GM21723 (cell line): ENCODE data around the gene PIM3.
"Not testable (repeated sequence)": the region's sequence is repeated elsewhere in the genome, so short reads cannot be mapped to it uniquely, and the experiment has no call there.

Source experiments
- ATAC-seq: cut with Tn5 transposase; IDR thresholded peaks from one replicate; pipeline ENCODE4 v1.9.1; 2021; ENCODE audit warnings: mild to moderate bottlenecking, moderate library complexity; ENCODE audit not compliant: unreplicated experiment

Gene PIM3

GRCh38 chr22:49981799-49982198 lies 21.2 kb downstream of the PIM3 start:
- ATAC-seq: not testable (repeated sequence)

DNA sequence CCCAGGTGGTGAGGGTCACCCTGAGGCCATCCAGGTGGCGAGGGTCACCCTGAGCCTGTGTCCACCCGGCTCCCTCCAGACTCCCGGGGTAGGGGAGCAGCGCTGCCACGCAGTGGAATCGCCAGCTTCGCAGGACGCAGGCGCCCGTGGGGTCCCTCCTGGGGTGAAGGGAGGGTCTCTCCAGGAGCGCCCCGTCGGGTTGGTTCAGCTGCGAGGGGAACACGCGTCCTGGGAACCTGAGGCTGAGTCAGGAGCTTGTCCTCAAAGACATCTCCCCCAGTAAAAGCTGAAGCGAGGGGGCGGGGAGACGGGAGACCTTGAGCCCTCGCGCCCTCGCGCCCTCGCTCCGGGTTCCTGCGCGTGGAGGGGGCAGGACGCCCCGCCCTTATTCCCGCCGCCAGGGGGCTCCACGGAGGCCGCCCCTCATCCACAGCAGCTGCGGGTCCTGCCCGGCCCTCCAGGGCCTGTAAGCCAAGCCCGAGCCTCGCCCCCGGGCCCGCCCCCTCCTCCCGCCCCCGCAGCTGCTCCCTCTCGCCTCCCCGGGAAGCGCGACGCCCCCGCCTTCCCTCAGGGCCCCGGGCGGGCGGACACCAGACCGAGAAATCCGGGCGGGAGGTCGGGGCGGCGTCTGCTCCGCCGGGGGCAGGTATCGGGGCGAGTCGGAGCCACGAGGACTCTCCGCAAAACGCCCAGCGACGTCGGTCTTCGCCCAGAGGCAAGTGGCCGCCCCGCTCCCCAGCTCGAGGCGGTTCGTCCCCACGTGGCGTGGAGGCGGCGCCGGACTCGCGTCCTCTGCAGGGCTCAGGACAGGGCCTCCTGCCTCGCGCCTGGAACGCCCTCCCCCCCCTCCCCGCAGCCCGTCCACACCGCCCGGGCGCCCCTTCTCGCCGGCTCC lies 22.8 kb downstream of the PIM3 start:
- ATAC-seq: no peak

DNA sequence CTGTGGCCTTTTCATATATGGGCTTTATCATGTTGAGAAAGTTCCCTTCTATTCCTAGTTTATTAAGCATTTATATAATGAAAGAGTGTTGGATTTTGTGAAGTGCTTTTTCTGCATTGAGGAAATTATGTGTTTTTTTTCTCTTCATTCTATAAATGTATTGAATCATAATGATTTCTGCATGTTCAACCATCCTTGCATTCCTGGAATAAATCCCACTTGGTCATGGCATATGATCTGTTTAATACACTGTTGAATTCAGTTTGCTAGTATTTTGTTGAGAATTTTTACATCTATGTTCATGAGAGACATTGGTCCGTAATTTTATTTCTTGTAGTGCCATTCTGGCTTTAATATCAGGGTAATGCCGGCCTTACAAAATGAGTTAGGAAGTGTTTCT lies 25.8 kb downstream of the PIM3 start:
- no peak for ATAC-seq

GRCh38 chr22:49989826-49990225 lies 29.3 kb downstream of the PIM3 start:
- ATAC-seq: not testable (repeated sequence)

DNA sequence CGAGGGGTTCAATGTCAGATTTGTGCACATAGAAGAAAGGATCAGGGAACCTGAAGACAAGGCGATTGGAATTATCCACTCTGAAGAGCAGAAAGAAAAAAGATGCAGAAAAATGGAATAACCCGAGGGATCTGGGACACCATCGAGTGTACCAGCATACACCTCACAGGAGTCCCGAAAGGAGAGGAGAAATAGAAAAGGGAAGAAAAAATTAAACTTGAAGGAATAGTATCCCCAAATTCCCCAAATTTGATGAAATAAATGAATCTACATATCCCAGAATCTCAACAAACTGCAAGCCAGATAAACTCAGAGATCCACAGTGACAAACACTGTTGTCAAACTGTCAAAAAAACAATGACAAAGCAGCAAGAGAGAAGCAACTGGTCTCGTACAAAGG lies 30.6 kb downstream of the PIM3 start:
- no peak for ATAC-seq

DNA sequence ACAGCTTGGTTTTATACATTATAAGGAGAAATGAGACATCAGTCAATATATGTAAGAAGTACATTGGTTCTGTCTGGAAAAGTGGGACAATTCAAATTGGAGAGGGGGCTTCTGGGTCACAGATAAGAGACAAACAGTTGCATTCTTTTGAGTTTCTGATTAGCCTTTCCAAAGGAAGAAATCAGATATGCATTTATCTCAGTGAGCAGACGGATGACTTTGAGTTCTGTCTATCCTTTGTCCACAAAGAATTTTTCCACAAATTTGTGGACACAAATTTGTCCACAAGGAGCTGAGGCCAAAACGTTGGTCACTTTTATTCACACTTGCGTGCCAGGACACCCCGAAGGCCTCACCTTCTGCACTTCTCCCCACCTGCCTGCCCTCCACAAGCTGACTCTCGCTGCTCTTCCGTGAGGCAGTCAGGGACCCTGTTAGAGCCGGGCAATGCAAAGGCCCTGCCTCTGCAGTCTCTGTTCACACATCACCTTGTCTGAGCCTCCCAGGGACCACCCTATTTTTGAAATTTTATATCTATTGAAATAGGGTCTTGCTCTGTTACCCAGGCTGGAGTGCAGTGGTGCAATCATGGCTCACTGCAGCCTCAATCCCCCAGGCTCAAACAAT lies 31.4 kb downstream of the PIM3 start:
- no peak for ATAC-seq

DNA sequence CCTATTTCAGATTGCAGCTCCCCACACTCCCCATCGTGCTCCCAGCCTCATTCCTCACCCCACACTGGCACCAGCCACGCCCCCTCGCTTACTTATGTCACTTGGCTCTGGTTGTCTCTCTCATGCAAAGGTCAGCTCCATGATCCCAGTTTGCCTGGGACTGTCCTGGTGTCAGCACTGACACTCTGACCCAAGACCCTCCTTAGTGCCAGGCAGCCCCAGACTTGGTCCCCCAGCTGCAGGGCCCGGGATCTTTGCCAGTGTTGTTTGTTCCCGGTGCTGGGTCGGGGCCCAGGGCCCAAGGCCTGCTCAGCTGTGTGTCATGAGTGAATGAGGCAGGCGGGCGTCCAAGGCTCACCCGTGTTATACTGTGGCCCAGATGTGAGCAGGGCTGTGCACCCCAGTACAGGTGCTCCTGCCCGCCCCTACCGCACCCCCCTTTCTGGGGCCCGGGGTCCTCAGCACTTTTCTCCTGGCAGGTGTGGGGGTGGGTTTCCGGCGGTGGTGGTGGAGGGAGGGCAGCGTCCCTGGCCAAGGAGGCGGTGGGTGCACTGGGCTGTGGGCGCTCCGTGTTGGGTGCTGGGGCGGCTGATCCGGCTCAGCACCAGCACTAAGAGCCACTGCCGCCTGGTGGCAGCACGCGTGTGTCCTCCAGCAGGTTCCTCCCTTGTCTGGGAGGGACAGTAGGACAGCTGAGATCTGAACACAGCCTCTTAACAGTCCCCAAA lies 32.5 kb downstream of the PIM3 start:
- ATAC-seq: no peak

- ATAC-seq: no peak
Observed at GRCh38 chr22:49993649-49994360, 33.2 kb downstream of the PIM3 start.

- ATAC-seq: no peak
Observed at GRCh38 chr22:49994361-49995040, 33.9 kb downstream of the PIM3 start.

DNA sequence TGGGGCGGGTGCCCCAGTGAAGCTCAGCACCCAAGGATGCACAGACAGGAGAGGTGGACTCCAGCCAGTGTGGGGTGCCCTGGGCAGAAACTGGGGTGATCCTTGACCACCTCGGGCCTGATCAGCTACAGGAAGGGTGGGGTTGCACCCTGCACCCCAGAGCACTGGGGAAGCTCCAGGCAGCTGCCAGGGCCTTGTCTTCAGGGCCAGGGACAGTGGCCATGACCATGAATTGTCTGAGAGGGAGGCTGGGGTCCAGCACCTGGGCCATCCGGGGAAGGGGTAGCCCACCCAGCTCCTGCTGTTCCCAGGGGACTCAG lies 34.4 kb downstream of the PIM3 start:
- ATAC-seq: no peak

- no peak for ATAC-seq
Observed at GRCh38 chr22:49995361-49996118, 35.0 kb downstream of the PIM3 start.

DNA sequence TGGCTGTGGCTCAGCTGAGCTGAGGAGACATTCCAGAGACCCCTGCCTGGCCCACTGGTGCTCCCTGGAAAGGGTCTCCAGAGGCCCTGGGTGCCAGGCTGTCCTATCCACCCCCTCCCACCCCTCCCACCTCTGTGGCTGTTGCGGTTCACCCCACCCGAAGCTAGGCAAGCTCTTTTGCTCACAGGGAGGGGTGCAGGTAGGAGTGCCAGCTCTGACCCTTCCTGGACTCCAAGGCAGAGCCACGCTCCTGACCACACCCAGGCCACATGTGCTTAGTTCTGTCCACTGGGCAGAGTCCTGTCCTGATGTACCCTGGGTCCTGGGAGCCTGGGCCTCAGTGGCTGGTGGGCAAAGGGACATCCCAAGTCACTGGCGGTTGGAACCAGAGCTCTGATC lies 35.5 kb downstream of the PIM3 start:
- ATAC-seq: no peak

DNA sequence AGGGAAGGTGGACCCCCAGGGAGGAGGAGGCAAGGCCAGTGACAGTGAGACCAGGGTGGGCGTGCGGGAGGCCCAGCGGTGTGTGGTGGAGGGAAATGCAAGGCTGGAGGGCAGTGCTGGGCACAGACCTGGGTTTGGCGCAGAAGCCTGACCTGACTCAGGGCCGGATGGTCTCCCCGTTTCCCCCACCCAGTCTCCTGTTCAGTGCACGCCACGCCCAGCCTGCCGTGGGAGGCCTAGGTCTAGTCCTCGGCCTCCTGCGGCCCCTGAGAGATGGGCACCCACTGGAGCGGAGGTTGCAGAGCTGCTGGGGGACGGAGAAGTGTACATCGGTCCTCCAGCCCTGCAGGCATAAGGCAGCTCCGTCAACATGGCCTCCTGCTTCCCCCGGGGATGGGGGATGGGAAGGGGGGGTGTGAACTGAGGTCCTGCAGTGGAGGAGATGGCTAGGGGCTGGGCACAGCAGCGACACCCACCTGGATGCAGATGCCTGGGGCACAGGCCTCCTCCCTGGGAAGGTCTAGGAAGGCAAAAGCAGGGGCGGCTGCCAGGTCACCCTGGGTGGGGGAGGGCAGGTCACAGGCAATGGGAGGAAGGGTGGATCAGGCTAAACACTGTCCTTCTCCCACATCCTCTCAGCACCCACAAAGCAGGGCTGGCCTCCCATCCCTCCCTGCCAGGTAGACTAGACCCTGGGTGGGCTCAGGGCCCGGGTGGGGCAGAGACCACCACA lies 36.1 kb downstream of the PIM3 start:
- no peak for ATAC-seq

- ATAC-seq: no peak
Observed at GRCh38 chr22:49997251-49997599, 36.7 kb downstream of the PIM3 start.

GRCh38 chr22:49997932-49998717 lies 37.6 kb downstream of the PIM3 start:
- no peak for ATAC-seq

DNA sequence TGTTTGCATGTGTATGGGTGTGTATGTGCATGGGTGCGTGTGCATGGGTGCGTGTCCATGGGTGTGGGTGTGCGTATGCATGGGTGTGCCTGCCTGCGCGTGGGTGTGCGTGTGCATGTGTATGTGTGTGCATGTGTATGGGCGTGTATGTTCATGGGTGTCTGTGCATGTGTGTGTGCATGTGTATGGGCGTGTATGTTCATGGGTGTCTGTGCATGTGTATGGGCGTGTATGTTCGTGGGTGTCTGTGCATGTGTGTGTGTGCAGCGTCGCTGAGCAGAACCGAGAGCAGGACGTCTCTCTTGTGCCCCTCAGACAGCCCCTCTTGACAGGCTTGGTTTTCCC lies 38.1 kb downstream of the PIM3 start:
- ATAC-seq: no peak

- no peak for ATAC-seq
Observed at GRCh38 chr22:49999063-49999945, 38.7 kb downstream of the PIM3 start.
